Endodermal cell (in vitro differentiated cells): Measurements from ENCODE around the gene MEF2A. TPM values are rescaled to one million over a fixed set of nuclear protein-coding genes. Genes with fewer than 3 reads are reported as not detected.

ENCODE experiments used
- DNase-seq: peaks from one replicate; pipeline ENCODE4 v3.0.0-alpha.2; 2017
- H3K27ac ChIP-seq: 2 replicates; pipeline ENCODE4 v1.5.1; 2013; ENCODE audit warnings: mild to moderate bottlenecking, low read depth, low read length, moderate library complexity
- H3K27me3 ChIP-seq: 2 replicates; pipeline ENCODE4 v1.6.1; 2013; ENCODE audit warnings: mild to moderate bottlenecking, low read length, moderate library complexity; ENCODE audit not compliant: insufficient read depth, control insufficient read depth, poor library complexity, severe bottlenecking
- H3K36me3 ChIP-seq: 2 replicates; pipeline ENCODE4 v1.7.0; 2013; ENCODE audit warnings: mild to moderate bottlenecking, low read length, moderate library complexity; ENCODE audit not compliant: control insufficient read depth, insufficient read depth
- H3K4me1 ChIP-seq: one replicate; pipeline ENCODE4 v1.7.0; 2013; ENCODE audit warnings: low read length; ENCODE audit not compliant: control insufficient read depth, insufficient read depth
- H3K4me3 ChIP-seq: 2 replicates; pipeline ENCODE4 v1.5.1; 2013; ENCODE audit warnings: mild to moderate bottlenecking, low read length, moderate library complexity
- H3K9ac ChIP-seq: 2 replicates; pipeline ENCODE4 v1.6.1; 2013; ENCODE audit warnings: mild to moderate bottlenecking, low read length, moderate library complexity; ENCODE audit not compliant: poor library complexity, severe bottlenecking; ENCODE audit errors: extremely low read depth
- H3K9me3 ChIP-seq: 2 replicates; pipeline ENCODE4 v1.6.1; 2013; ENCODE audit warnings: mild to moderate bottlenecking, low read length, moderate library complexity; ENCODE audit not compliant: control insufficient read depth
- H3K27ac Mint-ChIP-seq: 2 replicates; pipeline ENCODE4 v1.8.0; 2020; ENCODE audit warnings: mixed read lengths
- H3K27me3 Mint-ChIP-seq: 2 replicates; pipeline ENCODE4 v1.8.0; 2021; ENCODE audit warnings: mild to moderate bottlenecking, mixed read lengths; ENCODE audit not compliant: insufficient read depth
- H3K36me3 Mint-ChIP-seq: 2 replicates; pipeline ENCODE4 v1.8.0; 2020; ENCODE audit warnings: low read depth, mixed read lengths
- H3K4me1 Mint-ChIP-seq: 2 replicates; pipeline ENCODE4 v1.8.0; 2020; ENCODE audit warnings: mixed read lengths
- H3K4me3 Mint-ChIP-seq: 2 replicates; pipeline ENCODE4 v1.8.0; 2020; ENCODE audit warnings: mild to moderate bottlenecking, moderate library complexity, mixed read lengths
- H3K9me3 Mint-ChIP-seq: 2 replicates; pipeline ENCODE4 v1.8.0; 2020; ENCODE audit warnings: mild to moderate bottlenecking, mixed read lengths
- WGBS, 2 experiments: methylation state at CpG; one replicate each; pipeline versions ENCODE4 v1.1.5 to v1.1.7; 2013; ENCODE audit warnings: missing lambda C conversion rate in 2 of 2, mixed read lengths in 1 of 2; ENCODE audit not compliant: insufficient coverage in 1 of 2, insufficient read length in 1 of 2; 5-methylcytosine and 5-hydroxymethylcytosine counted together
- total RNA-seq, 2 donors: library from RNA; stranded (reverse); fragmentation: NEBNext Ultra II Directional in 1 of 2; extraction: Animal tissue kit (Norgen Biotek cat#: 25700) in 1 of 2; gene quantifications; 2 replicates in 1 of 2; 3 replicates in 1 of 2; pipeline ENCODE4 v1.2.1, GENCODE V29; 2021
- TF ChIP-seq, protein P1 (sequence below): fragments of 200-600 bp; sonication (generic); conservative IDR thresholded peaks from 2 replicates; pipeline ENCODE4 v1.5.0; 2021; ENCODE audit warnings: antibody characterized with exemption, mild to moderate bottlenecking

Gene MEF2A
- total RNA-seq, 2 donors from 2014 or later, result 23.5 to 28.6 TPM

GRCh38 chr15:99536422-99537040 is 29.3 kb upstream of the MEF2A start:
- no peak overlapping the region for H3K27ac Mint-ChIP-seq
- H3K9ac ChIP-seq, result no peak overlapping the region
- 84 to 87% methylated on average over 3 to 4 of the region's 4 CpGs for WGBS, 2 experiments

GRCh38 chr15:99537344-99537743 is 28.4 kb upstream of the MEF2A start:
- no peak overlapping the region for H3K27ac ChIP-seq
- TF ChIP-seq, protein P1, sequence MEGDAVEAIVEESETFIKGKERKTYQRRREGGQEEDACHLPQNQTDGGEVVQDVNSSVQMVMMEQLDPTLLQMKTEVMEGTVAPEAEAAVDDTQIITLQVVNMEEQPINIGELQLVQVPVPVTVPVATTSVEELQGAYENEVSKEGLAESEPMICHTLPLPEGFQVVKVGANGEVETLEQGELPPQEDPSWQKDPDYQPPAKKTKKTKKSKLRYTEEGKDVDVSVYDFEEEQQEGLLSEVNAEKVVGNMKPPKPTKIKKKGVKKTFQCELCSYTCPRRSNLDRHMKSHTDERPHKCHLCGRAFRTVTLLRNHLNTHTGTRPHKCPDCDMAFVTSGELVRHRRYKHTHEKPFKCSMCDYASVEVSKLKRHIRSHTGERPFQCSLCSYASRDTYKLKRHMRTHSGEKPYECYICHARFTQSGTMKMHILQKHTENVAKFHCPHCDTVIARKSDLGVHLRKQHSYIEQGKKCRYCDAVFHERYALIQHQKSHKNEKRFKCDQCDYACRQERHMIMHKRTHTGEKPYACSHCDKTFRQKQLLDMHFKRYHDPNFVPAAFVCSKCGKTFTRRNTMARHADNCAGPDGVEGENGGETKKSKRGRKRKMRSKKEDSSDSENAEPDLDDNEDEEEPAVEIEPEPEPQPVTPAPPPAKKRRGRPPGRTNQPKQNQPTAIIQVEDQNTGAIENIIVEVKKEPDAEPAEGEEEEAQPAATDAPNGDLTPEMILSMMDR, result no peak
- no peak for DNase-seq
- no peaks in the 10 kb centered on the region for H3K27me3 ChIP-seq
- H3K36me3 ChIP-seq, result no peaks in the 10 kb centered on the region
- Mint-ChIP-seq H3K36me3 (no peaks in the 10 kb centered on the region), H3K27me3 (no peaks in the 10 kb centered on the region), H3K27ac (no peak overlapping the region), H3K9me3 (no peaks in the 10 kb centered on the region), H3K4me1 (no peaks in the 10 kb centered on the region), H3K4me3 (no peak overlapping the region)
- H3K4me3 ChIP-seq, result no peak overlapping the region
- H3K9me3 ChIP-seq, result no peaks in the 10 kb centered on the region
- 61 to 72% methylated on average over 4 of the region's 4 CpGs for WGBS, 2 experiments
- H3K4me1 ChIP-seq, result no peaks in the 10 kb centered on the region
- H3K9ac ChIP-seq, result no peak overlapping the region

More at GRCh38 chr15:99536422-99537040, 29.3 kb upstream of the MEF2A start:
- H3K9me3 Mint-ChIP-seq, result no peaks in the 10 kb centered on the region
- no peak overlapping the region for H3K4me3 ChIP-seq
- H3K36me3 Mint-ChIP-seq, result no peaks in the 10 kb centered on the region
- no peaks in the 10 kb centered on the region for H3K27me3 Mint-ChIP-seq
- no peaks in the 10 kb centered on the region for H3K9me3 ChIP-seq
- no peak for DNase-seq
- no peaks in the 10 kb centered on the region for H3K27me3 ChIP-seq
- H3K4me1 ChIP-seq, result no peaks in the 10 kb centered on the region
- H3K36me3 ChIP-seq, result no peaks in the 10 kb centered on the region
- no peak overlapping the region for H3K27ac ChIP-seq
- no peaks in the 10 kb centered on the region for H3K4me1 Mint-ChIP-seq
- H3K4me3 Mint-ChIP-seq, result no peak overlapping the region
- TF ChIP-seq, protein P1, result no peak

GRCh38 chr15:99538261-99538660 is 27.5 kb upstream of the MEF2A start:
- H3K27ac ChIP-seq, result no peak overlapping the region
- Mint-ChIP-seq H3K4me3 (no peak overlapping the region), H3K27me3 (no peaks in the 10 kb centered on the region), H3K9me3 (no peaks in the 10 kb centered on the region), H3K27ac (no peak overlapping the region), H3K4me1 (no peaks in the 10 kb centered on the region), H3K36me3 (no peaks in the 10 kb centered on the region)
- H3K9ac ChIP-seq, result no peak overlapping the region
- 91% methylated on average over 1 of the region's 1 CpG; no CpG with 5 or more reads in 1 of the 2 experiments for WGBS, 2 experiments
- TF ChIP-seq, protein P1, result no peak
- H3K36me3 ChIP-seq, result no peaks in the 10 kb centered on the region
- no peaks in the 10 kb centered on the region for H3K4me1 ChIP-seq
- no peak for DNase-seq
- H3K27me3 ChIP-seq, result no peaks in the 10 kb centered on the region
- no peaks in the 10 kb centered on the region for H3K9me3 ChIP-seq
- H3K4me3 ChIP-seq, result no peak overlapping the region
